Astrocyte of the hippocampus (primary cell): Measurements from ENCODE around the gene FADS6.

Experiments
- DNase-seq: peaks from one replicate; pipeline ENCODE4 v3.0.0; 2011; ENCODE audit warnings: low read depth, low spot score

The FADS6 gene

GRCh38 chr17:74868251-74868907, 25.1 kb downstream of the FADS6 start:
- DNase-seq, result no peak

GRCh38 chr17:74866198-74866835, 27.1 kb downstream of the FADS6 start:
- DNase-seq, result no peak

- DNase-seq, result no peak
These were observed 27.8 kb downstream of the FADS6 start for GRCh38 chr17:74865504-74866197.

GRCh38 chr17:74864866-74865395, 28.5 kb downstream of the FADS6 start:
- peak; percentile 82 for DNase-seq

GRCh38 chr17:74864297-74864865, 29.1 kb downstream of the FADS6 start:
- DNase-seq, result no peak

- no peak for DNase-seq
These were observed 29.8 kb downstream of the FADS6 start for GRCh38 chr17:74863420-74864296.

GRCh38 chr17:74862919-74863318, 30.5 kb downstream of the FADS6 start:
- no peak for DNase-seq

GRCh38 chr17:74862108-74862901, 31.1 kb downstream of the FADS6 start:
- peak; percentile 68 for DNase-seq

DNA sequence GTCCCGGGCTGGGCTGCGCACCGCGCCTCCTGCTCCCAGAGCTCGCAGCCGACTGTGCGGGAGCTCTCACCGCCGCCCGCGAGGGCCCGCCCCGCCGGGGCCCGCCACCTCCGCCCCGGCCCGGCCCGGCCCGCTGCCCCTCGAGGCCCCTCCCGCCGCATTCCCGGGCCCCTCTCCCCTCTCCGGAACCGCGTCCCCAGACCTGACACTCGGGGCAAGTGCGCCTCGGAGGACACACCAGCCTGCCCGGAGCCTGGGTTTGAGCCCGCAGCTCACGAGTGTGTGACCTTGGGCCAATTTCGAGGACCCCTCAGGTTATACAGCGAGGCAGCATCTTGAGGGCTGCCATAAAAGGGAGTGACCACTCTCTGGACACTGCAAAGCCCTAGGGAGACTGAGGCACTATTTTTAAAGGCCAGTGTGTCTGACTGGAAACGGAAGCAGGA, 31.7 kb downstream of the FADS6 start:
- DNase-seq, result peak; percentile 23

DNA sequence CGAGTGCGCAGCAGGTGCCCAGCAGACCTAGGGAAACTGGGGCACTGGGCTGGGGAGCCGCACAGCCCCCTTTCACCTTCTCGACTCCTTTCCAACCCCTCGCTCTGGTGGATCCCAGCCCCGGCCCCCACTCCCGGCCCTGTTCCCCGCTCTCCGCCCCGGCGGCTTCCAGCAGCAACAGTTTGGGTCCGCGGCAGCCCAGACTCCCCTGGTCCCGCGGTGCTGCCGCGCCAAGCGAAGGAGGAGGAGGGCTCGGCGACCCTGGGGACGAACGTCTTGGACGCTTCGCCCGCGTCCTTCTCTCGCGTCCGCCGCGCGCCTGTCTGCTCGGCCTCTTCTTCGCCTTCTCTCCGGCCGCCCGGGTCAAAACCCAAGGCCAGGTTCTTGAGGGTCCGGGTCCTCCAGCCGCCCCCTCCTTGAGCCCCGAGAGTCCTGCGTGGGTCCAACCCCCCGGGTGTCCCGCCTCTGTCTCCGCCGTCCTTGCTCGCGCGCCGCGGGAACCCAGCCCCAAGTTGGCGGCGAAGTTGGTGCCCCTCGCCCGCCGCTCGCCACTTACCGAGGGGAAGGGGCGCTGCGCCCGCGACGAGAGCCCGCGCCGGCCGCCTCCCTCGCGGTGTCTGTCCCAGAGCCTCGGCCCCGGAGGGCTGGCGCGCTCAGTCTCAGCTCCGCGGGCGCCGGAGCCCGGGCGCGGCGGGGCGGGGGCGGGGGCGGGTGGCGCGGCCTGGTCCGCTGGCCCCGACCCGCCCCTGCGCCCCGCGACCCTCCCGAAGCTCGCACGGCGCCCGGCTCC, 32.4 kb downstream of the FADS6 start:
- DNase-seq, result peak; percentile 15

DNA sequence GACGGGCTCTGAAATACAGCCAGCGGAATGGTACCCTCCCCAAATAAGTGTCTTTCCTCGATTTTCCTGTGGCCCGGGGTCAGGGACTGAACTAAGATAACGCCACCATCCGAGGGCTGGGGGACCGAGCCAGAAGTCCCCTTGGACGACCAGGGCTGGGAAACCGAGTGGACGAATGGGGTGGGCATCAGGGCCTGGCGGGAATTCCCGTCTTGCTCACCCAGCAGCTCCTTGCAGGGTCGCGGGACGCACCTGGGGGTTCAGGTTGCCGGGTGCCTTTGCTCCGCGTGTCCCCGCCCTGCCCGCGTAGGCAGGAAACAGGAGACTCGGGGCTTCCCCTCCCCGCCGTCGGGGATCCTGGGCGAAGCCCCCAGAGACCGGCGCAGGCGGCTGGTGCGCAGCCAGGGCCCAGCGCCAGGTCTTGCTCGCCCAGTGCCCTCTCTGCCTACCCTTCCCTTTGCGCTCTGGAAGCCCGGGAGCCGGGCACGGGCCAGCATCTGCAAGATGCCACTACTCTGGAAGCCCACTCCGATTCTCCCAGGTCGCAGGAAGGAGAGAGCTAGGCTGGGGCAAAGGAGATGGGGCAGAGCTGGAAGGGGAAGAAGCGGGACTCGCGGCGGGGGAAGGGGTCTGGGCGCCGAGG, 33.1 kb downstream of the FADS6 start:
- DNase-seq, result peak; percentile 16

- peak; percentile 35 for DNase-seq
These were observed 33.8 kb downstream of the FADS6 start, which contains the start of gene GRIN2C for GRCh38 chr17:74859459-74860228. Gene GRIN2C, minus strand, starts transcription at chr17:74859885. Its CDS starts 4,793 bp downstream, at chr17:74855092.

DNA sequence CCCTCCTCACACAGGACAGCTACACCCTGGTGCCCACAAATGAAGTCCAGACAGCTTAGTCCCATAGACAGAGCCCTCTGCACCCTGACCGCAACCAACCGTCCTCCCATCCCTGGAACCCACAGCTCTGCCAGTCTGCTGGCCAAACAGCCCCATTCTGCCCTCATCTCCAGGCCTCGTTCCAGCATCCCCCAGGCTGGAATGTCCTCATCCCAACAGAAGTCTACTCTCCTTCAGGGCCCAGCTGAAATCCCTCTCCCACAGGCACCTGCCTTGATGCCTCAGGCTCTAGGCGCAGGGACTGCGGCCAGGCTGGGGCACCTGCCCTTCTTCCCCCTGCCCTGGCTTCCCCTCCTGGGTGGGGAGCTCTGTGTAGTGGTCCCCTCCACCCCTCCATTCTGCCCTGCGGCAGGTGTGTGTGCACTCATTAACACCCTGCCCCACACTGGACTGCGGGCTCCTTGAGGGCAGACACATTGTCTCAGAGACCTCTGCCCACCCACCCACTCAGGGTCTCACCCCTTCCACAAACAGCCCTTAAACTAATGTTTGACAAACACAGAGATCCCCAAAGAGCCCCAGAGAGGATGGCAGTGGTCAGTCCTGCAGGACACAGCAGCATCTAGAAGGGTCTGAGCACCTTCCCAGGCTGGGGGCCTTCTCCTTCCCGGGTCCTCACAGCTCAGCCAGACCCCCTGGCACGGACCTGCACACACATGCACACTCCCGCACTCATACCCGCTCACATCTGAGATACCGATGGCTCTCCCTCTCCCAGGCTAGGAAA, 34.6 kb downstream of the FADS6 start:
- DNase-seq, result peak; percentile 18

- DNase-seq, result no peak
These were observed 36.2 kb downstream of the FADS6 start for GRCh38 chr17:74857191-74857590.

GRCh38 chr17:74856112-74856511, 37.3 kb downstream of the FADS6 start:
- no peak for DNase-seq

- DNase-seq, result no peak
These were observed 38.1 kb downstream of the FADS6 start for GRCh38 chr17:74855323-74855722.

DNA sequence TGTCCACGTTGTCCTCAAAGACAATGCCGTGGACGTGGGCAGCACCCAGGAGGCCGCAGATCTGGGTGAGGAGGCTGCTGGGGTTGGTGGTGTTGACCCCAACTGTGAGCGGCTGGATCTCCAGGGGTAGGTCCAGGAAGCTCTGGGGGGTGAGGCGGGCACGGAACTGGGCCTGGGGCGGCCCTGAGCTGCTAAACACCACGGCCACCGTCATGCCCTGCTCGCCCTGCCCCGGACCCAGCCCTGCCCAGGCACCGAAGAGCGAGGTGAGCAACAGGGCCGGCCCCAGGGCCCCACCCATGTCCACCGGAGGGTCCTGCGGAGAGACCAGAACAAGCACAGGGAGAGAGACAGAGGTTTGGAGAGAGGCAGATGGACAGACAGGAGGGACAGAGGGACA, 38.6 kb downstream of the FADS6 start:
- no peak for DNase-seq
